Central memory CD8-positive, alpha-beta T cell (primary cell): Measurements from ENCODE around the gene LYZ.
A peak's percentile ranks its signal among the peaks of the same experiment; 100 is the strongest.

Experiments
- ATAC-seq: fragments of 150-1000 bp; cut with Tn5 transposase; replicated peaks from 2 replicates; pipeline ENCODE4 v1.10.0; 2022; ENCODE audit warnings: mild to moderate bottlenecking, moderate FRiP score, moderate number of reproducible peaks; ENCODE audit not compliant: poor library complexity, severe bottlenecking; ENCODE audit errors: extremely low read depth
- DNase-seq, 2 donors: peaks; one replicate each; pipeline ENCODE4 v3.0.0; 2021; ENCODE audit warnings: low spot score in 2 of 2
- H3K27ac Mint-ChIP-seq: one replicate; pipeline ENCODE4 v1.8.0; 2022; ENCODE audit warnings: low read depth, mild to moderate bottlenecking, moderate library complexity, mixed read lengths
- H3K27me3 Mint-ChIP-seq: one replicate; pipeline ENCODE4 v1.8.0; 2022; ENCODE audit warnings: mixed read lengths
- H3K36me3 Mint-ChIP-seq: one replicate; pipeline ENCODE4 v1.8.0; 2022; ENCODE audit warnings: mild to moderate bottlenecking, moderate library complexity, mixed read lengths; ENCODE audit not compliant: insufficient read depth
- H3K4me1 Mint-ChIP-seq: one replicate; pipeline ENCODE4 v1.8.0; 2022; ENCODE audit warnings: mixed read lengths
- H3K4me3 Mint-ChIP-seq: one replicate; pipeline ENCODE4 v1.8.0; 2022; ENCODE audit warnings: mild to moderate bottlenecking, moderate library complexity, mixed read lengths
- H3K9me3 Mint-ChIP-seq: one replicate; pipeline ENCODE4 v1.8.0; 2022; ENCODE audit warnings: mixed read lengths

The LYZ gene

DNA sequence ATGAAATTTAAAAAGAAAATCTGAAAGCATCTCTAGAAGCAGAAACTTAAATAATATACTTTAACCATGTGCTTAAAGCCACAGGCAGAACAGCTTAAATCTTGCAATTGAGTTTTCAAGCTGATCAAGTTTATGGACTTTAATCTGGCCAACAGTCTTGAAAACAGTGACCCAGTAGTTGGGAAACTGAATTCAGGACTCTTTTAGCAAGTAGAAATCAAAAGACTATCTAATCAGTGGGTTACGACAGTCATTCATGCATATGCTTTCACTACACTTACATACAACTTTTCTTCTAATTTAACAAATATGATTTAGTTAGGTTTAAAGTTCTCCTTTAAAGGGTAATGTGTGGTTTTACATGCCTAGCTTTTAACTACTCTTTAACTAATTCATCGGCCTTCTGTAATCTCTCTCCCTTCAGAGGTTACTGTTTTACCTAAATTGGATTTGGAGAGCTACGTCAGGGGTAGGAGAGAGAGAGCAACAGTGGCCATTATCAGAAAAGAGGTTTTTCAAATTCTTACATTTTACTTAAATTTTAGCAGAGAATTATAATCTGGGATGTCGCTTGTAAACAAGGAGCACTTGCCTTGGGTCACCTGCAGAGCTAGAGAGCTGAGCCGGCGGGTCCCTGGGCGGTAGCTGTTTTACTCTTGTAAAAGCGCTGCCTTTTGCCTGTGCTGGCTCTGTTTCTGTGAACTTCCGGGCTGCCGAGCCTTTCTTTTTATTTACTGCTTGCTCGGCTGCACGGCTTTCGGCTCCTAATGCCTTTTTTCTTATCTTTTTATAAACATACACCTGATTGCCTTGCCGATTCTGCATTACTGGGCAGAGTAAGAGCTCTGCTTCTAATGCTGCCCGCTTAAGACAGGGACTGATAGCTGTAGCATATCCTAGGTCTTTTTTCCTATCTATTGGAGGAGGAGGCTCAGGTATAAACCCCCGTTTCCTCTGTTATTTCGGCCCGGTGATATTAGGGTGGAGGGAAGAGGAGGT is 17.4 kb upstream of the LYZ start:
- DNase-seq: peak; percentile 47 to 54
- H3K27ac Mint-ChIP-seq: peak overlapping the region; percentile 71
- peak; percentile 75 for ATAC-seq
- peaks cover 13% of the 10 kb centered on the region for H3K4me1 Mint-ChIP-seq
- peak overlapping the region; percentile 84 for H3K4me3 Mint-ChIP-seq
- H3K9me3 Mint-ChIP-seq: no peaks in the 10 kb centered on the region
- H3K36me3 Mint-ChIP-seq: peaks cover 8% of the 10 kb centered on the region
- no peaks in the 10 kb centered on the region for H3K27me3 Mint-ChIP-seq

DNA sequence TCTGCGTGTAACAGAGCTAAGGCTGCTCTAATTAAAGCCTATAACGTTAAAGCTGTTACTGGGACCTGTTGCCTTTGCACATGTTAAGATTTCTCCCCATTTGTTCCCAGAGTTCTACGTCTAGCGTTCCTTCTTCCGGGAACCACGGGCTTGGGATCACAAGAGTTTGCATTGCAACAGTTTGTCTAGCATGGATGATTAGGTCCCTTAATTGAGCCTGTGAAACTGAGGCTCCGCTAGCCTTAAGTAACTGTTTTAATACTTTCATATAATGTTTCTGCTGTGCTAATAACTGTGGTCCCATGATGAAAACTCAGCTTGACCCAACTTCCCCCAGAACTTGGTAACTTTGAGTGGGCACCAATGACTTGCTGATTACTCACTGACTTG is 16.7 kb upstream of the LYZ start:
- peak overlapping the region; percentile 71 for H3K27ac Mint-ChIP-seq
- H3K9me3 Mint-ChIP-seq: no peaks in the 10 kb centered on the region
- peaks cover 8% of the 10 kb centered on the region for H3K36me3 Mint-ChIP-seq
- H3K4me1 Mint-ChIP-seq: peaks cover 13% of the 10 kb centered on the region
- peak overlapping the region; percentile 84 for H3K4me3 Mint-ChIP-seq
- no peak for ATAC-seq
- H3K27me3 Mint-ChIP-seq: no peaks in the 10 kb centered on the region
- DNase-seq: no peak

DNA sequence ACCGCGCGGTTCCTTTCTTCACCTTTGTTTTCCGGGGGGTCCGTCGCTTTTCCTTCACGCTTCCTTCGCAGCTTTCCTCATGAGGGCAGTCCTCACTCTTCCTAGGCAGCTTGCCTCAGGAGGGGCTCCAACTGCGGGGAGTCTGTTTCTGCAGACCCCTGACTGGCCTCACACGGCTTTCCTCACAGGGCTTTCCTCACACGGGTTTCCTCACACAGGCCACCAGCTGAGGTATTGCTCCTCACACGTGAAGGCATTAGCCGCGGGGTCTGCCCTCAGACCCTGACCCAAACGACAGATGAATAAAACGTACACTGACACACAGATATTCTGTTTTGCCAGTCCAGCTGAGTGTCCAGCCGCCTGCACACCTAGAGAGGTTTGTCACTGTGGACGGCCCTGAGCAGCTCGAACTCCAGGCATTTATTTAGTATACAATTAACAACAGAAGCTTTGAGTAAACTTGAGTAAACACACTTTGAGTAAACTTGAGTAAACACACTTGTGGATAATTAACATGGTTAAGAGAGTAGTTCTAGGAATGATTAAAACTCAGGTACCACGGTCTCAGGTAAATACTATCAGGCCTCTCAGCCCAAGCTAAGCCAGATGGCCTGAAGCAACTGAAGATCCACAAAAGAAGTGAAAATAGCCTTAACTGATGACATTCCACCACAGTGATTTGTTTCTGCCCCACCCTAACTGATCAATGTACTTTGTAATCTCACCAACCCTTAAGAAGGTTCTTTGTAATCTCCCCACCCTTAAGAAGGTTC is 16.1 kb upstream of the LYZ start:
- H3K4me3 Mint-ChIP-seq: peak overlapping the region; percentile 84
- H3K9me3 Mint-ChIP-seq: no peaks in the 10 kb centered on the region
- H3K36me3 Mint-ChIP-seq: peaks cover 7% of the 10 kb centered on the region
- H3K27ac Mint-ChIP-seq: peak overlapping the region; percentile 71
- H3K4me1 Mint-ChIP-seq: peaks cover 13% of the 10 kb centered on the region
- no peaks in the 10 kb centered on the region for H3K27me3 Mint-ChIP-seq
- DNase-seq: no peak
- ATAC-seq: no peak

DNA sequence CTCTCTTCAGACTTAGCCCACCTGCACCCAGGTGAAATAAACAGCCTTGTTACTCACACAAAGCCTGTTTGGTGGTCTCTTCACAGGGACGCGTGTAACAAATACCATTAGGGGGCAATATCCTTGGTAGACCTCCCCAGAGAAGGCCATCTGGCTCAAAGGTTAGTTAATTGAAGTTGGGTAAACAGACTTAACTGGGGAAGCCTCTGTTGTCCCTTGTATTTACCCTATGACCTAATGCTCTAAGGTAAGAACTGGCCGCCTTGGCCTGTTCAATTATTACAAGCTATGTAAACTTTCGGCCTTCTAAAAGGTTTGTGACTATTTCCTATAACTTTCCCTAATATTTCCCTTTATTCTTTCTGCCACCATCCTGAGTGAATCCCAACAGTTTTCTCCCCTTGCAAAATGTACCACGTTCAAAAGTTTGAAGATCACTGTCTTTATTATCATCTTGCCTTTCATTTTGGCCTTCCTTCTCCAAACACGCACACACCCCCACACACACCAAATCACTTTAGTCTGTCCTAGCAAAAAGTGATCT is 15.3 kb upstream of the LYZ start:
- H3K4me1 Mint-ChIP-seq: peaks cover 13% of the 10 kb centered on the region
- ATAC-seq (no peak), DNase-seq (no peak)
- H3K4me3 Mint-ChIP-seq: no peak overlapping the region
- H3K27me3 Mint-ChIP-seq: no peaks in the 10 kb centered on the region
- no peak overlapping the region for H3K27ac Mint-ChIP-seq
- H3K36me3 Mint-ChIP-seq: peaks cover 7% of the 10 kb centered on the region
- no peaks in the 10 kb centered on the region for H3K9me3 Mint-ChIP-seq

DNA sequence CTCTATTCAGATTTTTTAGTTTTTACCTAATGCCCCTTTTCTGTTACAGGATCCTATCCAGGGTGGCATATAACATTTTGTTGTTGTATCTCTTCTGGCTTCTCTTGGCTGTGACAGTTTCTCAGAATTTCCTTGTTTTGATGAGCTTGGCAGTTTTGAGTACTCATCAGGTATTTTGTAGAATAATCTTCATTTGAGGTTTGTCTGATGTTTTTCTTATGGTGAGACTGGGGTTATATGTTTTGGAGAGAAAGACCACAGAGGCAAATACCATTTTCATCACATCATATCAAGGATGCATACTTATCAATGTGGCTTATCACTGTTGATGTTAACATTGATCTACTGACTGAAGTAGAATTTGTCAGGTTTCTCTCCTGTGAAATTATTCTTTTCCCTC is 14.0 kb upstream of the LYZ start:
- Mint-ChIP-seq H3K4me1 (peaks cover 13% of the 10 kb centered on the region), H3K9me3 (no peaks in the 10 kb centered on the region), H3K36me3 (peaks cover 7% of the 10 kb centered on the region), H3K4me3 (no peak overlapping the region), H3K27me3 (no peaks in the 10 kb centered on the region), H3K27ac (no peak overlapping the region)
- ATAC-seq (no peak), DNase-seq (no peak)

DNA sequence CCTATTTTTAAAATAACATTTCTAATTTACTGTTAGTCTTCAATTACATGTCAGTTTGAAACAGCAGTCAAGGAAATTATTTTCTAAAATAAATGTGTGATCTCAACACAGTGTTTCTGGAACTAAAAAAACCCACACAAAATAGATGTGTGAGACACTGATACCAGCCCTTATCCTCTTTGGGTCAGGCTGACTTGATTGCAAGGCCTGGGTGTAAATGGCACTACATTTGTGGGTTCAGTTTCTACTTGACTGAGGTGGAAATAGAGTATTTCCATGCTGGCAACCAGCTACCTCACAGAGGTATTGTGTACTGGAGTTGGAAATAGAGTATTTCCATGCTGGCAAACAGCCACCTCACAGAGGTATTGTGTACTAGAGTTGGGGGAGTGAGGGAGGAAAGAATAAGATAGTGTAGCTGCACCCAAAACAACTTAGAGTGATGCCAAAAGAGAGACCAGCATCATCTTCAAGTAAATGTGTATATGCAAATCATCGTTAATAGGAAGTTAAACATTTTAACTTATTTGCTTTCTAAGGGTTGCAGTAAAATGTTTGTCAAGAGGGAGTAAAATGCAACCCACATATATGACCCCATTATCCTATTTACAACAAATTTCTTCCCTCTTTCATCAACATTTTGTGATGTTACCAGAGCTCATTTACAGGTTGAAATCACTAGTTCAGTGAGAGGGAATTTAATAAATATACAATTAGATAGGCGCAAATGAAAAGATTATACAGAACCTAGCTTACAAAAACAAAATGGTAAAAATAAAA is 10.7 kb upstream of the LYZ start:
- no peak overlapping the region for H3K4me3 Mint-ChIP-seq
- no peak for DNase-seq
- no peaks in the 10 kb centered on the region for H3K9me3 Mint-ChIP-seq
- H3K4me1 Mint-ChIP-seq: no peaks in the 10 kb centered on the region
- H3K27ac Mint-ChIP-seq: no peak overlapping the region
- H3K27me3 Mint-ChIP-seq: no peaks in the 10 kb centered on the region
- no peaks in the 10 kb centered on the region for H3K36me3 Mint-ChIP-seq
- no peak for ATAC-seq

DNA sequence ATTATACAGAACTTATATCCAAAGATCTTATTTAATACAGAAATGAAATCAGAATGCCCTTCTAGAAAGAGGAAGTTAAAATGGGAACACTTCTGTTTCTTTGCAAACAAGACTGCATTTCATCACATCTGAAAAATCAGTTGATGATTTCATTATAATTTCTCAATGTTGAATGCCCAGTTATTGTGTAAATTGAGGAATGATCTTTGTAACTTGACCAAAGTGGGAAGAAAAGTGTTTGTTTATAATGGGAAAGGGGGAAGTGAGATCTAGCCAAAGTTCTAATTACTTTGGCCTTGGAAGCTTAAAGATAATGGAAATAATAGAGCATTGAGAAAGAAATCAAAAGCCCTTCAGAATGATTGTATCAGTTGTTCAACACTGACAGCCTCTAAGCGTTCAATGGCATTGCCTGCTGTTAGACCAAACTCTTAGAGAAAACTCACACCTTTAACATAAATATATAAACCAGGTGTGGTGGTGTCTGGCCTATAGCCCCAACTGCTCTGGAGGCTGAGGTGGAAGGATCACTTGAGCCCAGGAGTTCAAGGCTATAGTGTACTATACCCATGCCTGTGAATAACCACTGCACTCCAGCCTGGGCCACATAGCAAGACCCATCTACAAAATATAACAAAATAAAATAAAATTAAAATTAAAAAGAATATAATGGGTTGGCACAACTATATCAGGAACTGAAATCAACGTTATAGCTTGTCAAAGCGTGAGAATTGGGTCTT is 9.9 kb upstream of the LYZ start:
- H3K27me3 Mint-ChIP-seq: no peaks in the 10 kb centered on the region
- no peaks in the 10 kb centered on the region for H3K9me3 Mint-ChIP-seq
- DNase-seq: no peak
- H3K4me1 Mint-ChIP-seq: no peaks in the 10 kb centered on the region
- ATAC-seq: no peak
- no peak overlapping the region for H3K27ac Mint-ChIP-seq
- no peak overlapping the region for H3K4me3 Mint-ChIP-seq
- no peaks in the 10 kb centered on the region for H3K36me3 Mint-ChIP-seq

DNA sequence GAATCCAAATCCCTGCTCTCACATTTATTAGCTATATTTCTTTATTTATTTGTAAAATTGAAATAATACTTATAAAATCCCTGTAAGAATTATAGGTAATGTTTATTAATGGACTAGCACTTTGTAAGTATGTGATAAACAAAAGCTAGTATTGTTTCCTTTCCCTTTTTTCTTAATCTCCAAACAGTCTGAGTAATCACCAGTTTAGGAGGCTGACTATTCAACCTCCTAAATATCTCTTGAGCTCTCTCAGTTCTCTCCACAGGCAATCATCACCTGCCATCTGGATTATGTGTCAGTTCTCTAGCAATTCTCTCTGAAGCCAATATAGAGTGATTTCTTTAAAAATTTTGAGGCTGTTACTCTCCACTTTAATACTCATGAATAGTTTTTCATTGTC is 9.2 kb upstream of the LYZ start:
- H3K27me3 Mint-ChIP-seq: no peaks in the 10 kb centered on the region
- no peak for ATAC-seq
- no peak overlapping the region for H3K27ac Mint-ChIP-seq
- H3K9me3 Mint-ChIP-seq: no peaks in the 10 kb centered on the region
- H3K36me3 Mint-ChIP-seq: no peaks in the 10 kb centered on the region
- no peak for DNase-seq
- H3K4me1 Mint-ChIP-seq: no peaks in the 10 kb centered on the region
- H3K4me3 Mint-ChIP-seq: no peak overlapping the region

DNA sequence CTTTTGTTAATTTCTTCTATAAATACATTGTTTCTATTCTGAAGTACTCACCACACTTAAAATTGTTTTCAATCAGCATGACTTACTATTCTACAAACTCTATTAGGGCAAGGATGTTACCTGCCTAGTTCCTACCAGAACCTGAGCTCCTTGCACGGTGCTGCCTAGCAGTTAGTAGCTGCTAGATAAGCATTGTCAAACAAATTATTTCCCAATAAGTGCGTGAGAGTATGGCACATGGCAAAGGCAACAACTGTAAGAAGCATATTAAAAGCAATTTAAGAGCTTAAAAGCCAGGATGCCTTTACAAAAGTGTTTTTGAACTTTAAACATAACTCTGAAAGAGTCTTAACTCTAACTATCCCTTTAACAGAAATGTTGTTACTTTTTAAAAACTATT is 8.2 kb upstream of the LYZ start:
- Mint-ChIP-seq H3K27me3 (no peaks in the 10 kb centered on the region), H3K4me3 (no peak overlapping the region), H3K36me3 (no peaks in the 10 kb centered on the region), H3K4me1 (no peaks in the 10 kb centered on the region), H3K27ac (no peak overlapping the region), H3K9me3 (no peaks in the 10 kb centered on the region)
- DNase-seq: no peak
- no peak for ATAC-seq

DNA sequence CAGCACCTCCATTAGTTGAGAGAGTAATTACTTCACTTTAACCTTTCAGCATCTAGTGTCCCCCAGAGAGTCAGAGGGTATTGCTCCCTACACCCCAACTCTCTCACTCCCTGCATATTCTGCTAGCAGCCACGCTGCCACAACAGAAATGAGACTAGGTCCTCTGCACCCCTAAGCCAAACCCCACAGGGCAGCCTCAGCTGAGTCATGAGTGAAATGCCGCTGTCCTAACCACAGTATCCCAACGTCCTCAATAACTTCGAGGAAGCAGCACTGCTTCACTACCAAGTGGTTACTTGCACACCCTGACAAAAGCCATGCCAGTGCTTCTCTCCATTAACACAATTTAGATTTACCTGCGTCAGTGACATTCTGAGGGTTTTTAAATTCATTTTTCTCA is 6.9 kb upstream of the LYZ start:
- Mint-ChIP-seq H3K4me1 (no peaks in the 10 kb centered on the region), H3K36me3 (no peaks in the 10 kb centered on the region), H3K27ac (no peak overlapping the region), H3K9me3 (no peaks in the 10 kb centered on the region), H3K4me3 (no peak overlapping the region), H3K27me3 (no peaks in the 10 kb centered on the region)
- no peak for DNase-seq
- ATAC-seq: no peak

DNA sequence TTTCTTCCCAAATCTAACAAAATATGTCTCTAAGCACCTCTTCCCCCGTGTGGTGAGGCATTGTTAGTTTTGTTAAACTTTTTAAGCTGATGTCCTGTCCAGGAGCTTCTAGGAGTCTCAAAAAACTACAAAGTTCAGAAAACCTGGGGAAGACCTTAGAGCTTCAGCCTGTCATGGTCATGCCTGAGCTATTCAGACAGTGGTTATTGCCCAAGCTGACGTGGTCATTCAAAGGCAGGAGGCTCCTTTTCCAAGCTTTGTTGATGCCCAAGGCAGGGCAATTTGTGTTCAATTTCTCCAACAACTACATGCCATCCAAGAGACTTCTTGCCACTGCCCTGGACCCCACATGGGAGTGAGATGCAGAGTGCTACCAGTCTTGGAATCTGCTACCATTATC is 5.8 kb upstream of the LYZ start:
- Mint-ChIP-seq H3K4me1 (no peaks in the 10 kb centered on the region), H3K27ac (no peak overlapping the region), H3K9me3 (no peaks in the 10 kb centered on the region), H3K36me3 (no peaks in the 10 kb centered on the region), H3K4me3 (no peak overlapping the region), H3K27me3 (no peaks in the 10 kb centered on the region)
- DNase-seq (no peak), ATAC-seq (no peak)

DNA sequence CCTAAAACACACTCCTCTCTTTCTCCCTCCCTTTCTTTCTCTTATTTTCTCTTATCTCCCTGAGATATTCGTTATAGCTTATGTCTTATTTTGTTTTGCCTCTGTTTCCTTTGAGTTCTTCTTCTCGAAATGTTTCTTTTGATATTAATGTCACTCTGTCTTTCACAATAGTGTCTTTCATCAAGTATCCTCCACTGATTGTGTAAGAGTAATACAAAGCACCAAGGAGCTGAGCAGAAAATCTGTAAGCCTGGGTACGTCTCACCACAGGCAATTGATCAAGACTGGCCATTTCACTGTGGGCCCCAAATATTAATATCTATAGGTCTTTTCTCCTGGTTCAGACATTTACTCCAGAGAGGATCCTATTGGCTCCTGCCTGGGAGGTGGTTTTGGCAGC is 4.8 kb upstream of the LYZ start:
- no peak overlapping the region for H3K4me3 Mint-ChIP-seq
- no peaks in the 10 kb centered on the region for H3K4me1 Mint-ChIP-seq
- ATAC-seq: no peak
- no peak overlapping the region for H3K27ac Mint-ChIP-seq
- H3K9me3 Mint-ChIP-seq: no peaks in the 10 kb centered on the region
- no peak for DNase-seq
- no peaks in the 10 kb centered on the region for H3K27me3 Mint-ChIP-seq
- H3K36me3 Mint-ChIP-seq: no peaks in the 10 kb centered on the region
